SK-N-SH (cell line): ENCODE measurements around the gene ZNF286A. TPM values are rescaled to one million over a fixed set of nuclear protein-coding genes. Genes with fewer than 3 reads are reported as not detected.
A peak's percentile ranks its signal among the peaks of the same experiment; 100 is the strongest.
"Not testable (repeated sequence)": the region's sequence is repeated elsewhere in the genome, so short reads cannot be mapped to it uniquely, and the experiment has no call there.

Experiments used
- CTCF ChIA-PET: fragments of 300-600, 350-600 bp; formaldehyde crosslinking; extraction: SDS; loops from one replicate; lab custom pipeline; 2021; lab: Yijun Ruan, JAX
- POLR2A ChIA-PET: fragments of 350-600 bp; sonication (Branson Sonifier 250); formaldehyde crosslinking; extraction: SDS; loops from one replicate; lab custom pipeline; 2020; ENCODE audit warnings: antibody characterized with exemption, inconsistent platforms; lab: Yijun Ruan, JAX
- DNase-seq: peaks from one replicate; pipeline ENCODE4 v3.0.0; 2012
- H2AFZ ChIP-seq: fragments of 200-600 bp; sonication (generic); 2 replicates; pipeline ENCODE4 v1.8.1; 2016; ENCODE audit warnings: antibody characterized with exemption, mild to moderate bottlenecking, low read depth
- H3F3A ChIP-seq: fragments of 200-600 bp; sonication (generic); replicated peaks from 2 replicates; pipeline ENCODE3; 2016; ENCODE audit warnings: antibody characterized with exemption, mild to moderate bottlenecking; ENCODE audit not compliant: insufficient read depth
- H3K27ac ChIP-seq, 2 experiments: fragments of 200-500 bp in 1 of 2; fragments of 200-600 bp in 1 of 2; sonication (Bioruptor generic) in 1 of 2; sonication (generic), shearing (Covaris generic) in 1 of 2; 2 replicates each; pipeline versions ENCODE4 v1.5.1 to v1.6.1; 2014 to 2016; ENCODE audit warnings: low read depth in 2 of 2, inconsistent platforms in 1 of 2, low read length in 1 of 2, mild to moderate bottlenecking in 1 of 2, mixed read lengths in 1 of 2
- H3K27me3 ChIP-seq: fragments of 200-600 bp; sonication (generic), shearing (Covaris generic); 2 replicates; pipeline ENCODE4 v1.6.1; 2016; ENCODE audit warnings: mixed run types; ENCODE audit not compliant: insufficient read depth
- H3K36me3 ChIP-seq, 2 experiments: fragments of 200-500 bp in 1 of 2; fragments of 200-600 bp in 1 of 2; sonication (Bioruptor generic) in 1 of 2; sonication (generic) in 1 of 2; replicated peaks in 1 of 2; 2 replicates each; pipeline versions ENCODE3 to v1.5.1; 2014 to 2016; ENCODE audit warnings: low read length in 1 of 2, mild to moderate bottlenecking in 1 of 2; ENCODE audit not compliant: insufficient read depth in 2 of 2, control insufficient read depth in 1 of 2
- H3K4me1 ChIP-seq, 2 experiments: fragments of 200-500 bp in 1 of 2; fragments of 200-600 bp in 1 of 2; sonication (Bioruptor generic) in 1 of 2; sonication (generic), shearing (Covaris generic) in 1 of 2; 2 replicates each; pipeline versions ENCODE4 v1.5.1 to v1.6.1; 2014 to 2016; ENCODE audit warnings: low read depth in 1 of 2, low read length in 1 of 2, mixed run types in 1 of 2; ENCODE audit not compliant: insufficient read depth in 2 of 2, control insufficient read depth in 1 of 2
- H3K4me2 ChIP-seq: fragments of 200-600 bp; sonication (generic), shearing (Covaris generic); 2 replicates; pipeline ENCODE4 v1.6.1; 2017; ENCODE audit warnings: mixed run types
- H3K4me3 ChIP-seq, 2 experiments: fragments of 200-500 bp in 1 of 2; fragments of 200-600 bp in 1 of 2; sonication (Bioruptor generic) in 1 of 2; sonication (generic), shearing (Covaris generic) in 1 of 2; 2 replicates each; pipeline versions ENCODE4 v1.5.1 to v1.8.1; 2014 to 2016; ENCODE audit warnings: low read depth in 2 of 2, inconsistent platforms in 1 of 2, low read length in 1 of 2, mild to moderate bottlenecking in 1 of 2, mixed read lengths in 1 of 2, moderate library complexity in 1 of 2
- H3K79me2 ChIP-seq: fragments of 200-600 bp; sonication (generic); 2 replicates; pipeline ENCODE4 v1.8.1; 2017; ENCODE audit warnings: mild to moderate bottlenecking; ENCODE audit not compliant: insufficient read depth
- H3K9ac ChIP-seq: fragments of 200-600 bp; sonication (generic); 2 replicates; pipeline ENCODE4 v1.6.1; 2017; ENCODE audit warnings: mixed run types
- H3K9me2 ChIP-seq: fragments of 200-600 bp; sonication (generic); 2 replicates; pipeline ENCODE4 v1.6.1; 2017; ENCODE audit warnings: mixed run types
- H3K9me3 ChIP-seq: fragments of 200-600 bp; sonication (generic); 2 replicates; pipeline ENCODE4 v1.6.1; 2017; ENCODE audit warnings: mixed run types, mild to moderate bottlenecking, moderate library complexity
- H4K20me1 ChIP-seq: fragments of 200-600 bp; sonication (generic); 2 replicates; pipeline ENCODE4 v1.6.1; 2017; ENCODE audit warnings: mild to moderate bottlenecking, mixed run types; ENCODE audit not compliant: insufficient read depth
- CHD2 ChIP-seq: fragments of 150-350 bp; IDR thresholded peaks from 2 replicates; pipeline ENCODE4 v1.6.1; 2018; ENCODE audit warnings: low read length; ENCODE audit not compliant: partially characterized antibody
- EP300 ChIP-seq, 2 experiments: IDR thresholded peaks; 2 replicates each; pipeline versions ENCODE4 v1.4.0 to v1.6.1; 2012; ENCODE audit warnings: borderline replicate concordance in 1 of 2, low read depth in 1 of 2, low read length in 1 of 2
- EZH2phosphoT487 ChIP-seq: fragments of 200-600 bp; sonication (generic); IDR thresholded peaks from 2 replicates; pipeline ENCODE4 v1.6.1; 2017; ENCODE audit warnings: low read depth, mixed run types, mild to moderate bottlenecking, antibody characterized with exemption, moderate library complexity, borderline replicate concordance
- FOSL2 ChIP-seq: IDR thresholded peaks from 2 replicates; pipeline ENCODE4 v1.4.0; 2012; ENCODE audit warnings: low read depth, mild to moderate bottlenecking, moderate library complexity, borderline replicate concordance
- FOXM1 ChIP-seq: IDR thresholded peaks from 2 replicates; pipeline ENCODE4 v1.4.0; 2012; ENCODE audit warnings: low read depth, mild to moderate bottlenecking
- GABPA ChIP-seq: IDR thresholded peaks from 2 replicates; pipeline ENCODE4 v1.4.0; 2012; ENCODE audit warnings: low read depth, mild to moderate bottlenecking
- GATA2 ChIP-seq: sonication (generic); formaldehyde crosslinking; IDR thresholded peaks from 2 replicates; pipeline ENCODE4 v1.5.0; 2020; ENCODE audit warnings: mild to moderate bottlenecking, missing genetic modification reagents
- MEF2A ChIP-seq: IDR thresholded peaks from 2 replicates; pipeline ENCODE4 v1.4.0; 2012; ENCODE audit warnings: low read depth, borderline replicate concordance
- PBX3 ChIP-seq: IDR thresholded peaks from 2 replicates; pipeline ENCODE4; 2012
- SIN3A ChIP-seq: IDR thresholded peaks from 2 replicates; pipeline ENCODE4 v1.6.1; 2012; ENCODE audit warnings: low read depth, mild to moderate bottlenecking, low read length, moderate library complexity, borderline replicate concordance
- TAF1 ChIP-seq: IDR thresholded peaks from 2 replicates; pipeline ENCODE4 v1.6.1; 2012; ENCODE audit warnings: low read depth, mild to moderate bottlenecking, low read length, moderate library complexity, borderline replicate concordance
- TEAD4 ChIP-seq: IDR thresholded peaks from 2 replicates; pipeline ENCODE4 v1.4.0; 2012; ENCODE audit warnings: mild to moderate bottlenecking, borderline replicate concordance; ENCODE audit not compliant: insufficient read depth
- USF2 ChIP-seq: fragments of 150-350 bp; IDR thresholded peaks from 2 replicates; pipeline ENCODE4 v1.6.1; 2017; ENCODE audit warnings: antibody characterized with exemption, low read length, low read depth, borderline replicate concordance
- WGBS: methylation state at CpG from one replicate; pipeline ENCODE4 v1.1.6; 2017; ENCODE audit warnings: low lambda C conversion rate; 5-methylcytosine and 5-hydroxymethylcytosine counted together
- polyA plus RNA-seq, 3 experiments: library from polyadenylated mRNA; depleted of rRNA; stranded (reverse); fragments of >200 nt; gene quantifications; 2 replicates each; pipeline ENCODE4 v1.2.3, GENCODE V29; 2012

Gene ZNF286A
- polyA plus RNA-seq, 1 of the 3 experiments (the other 2 are of a cell fraction), result 16.5 TPM

- 0 out of 2 replicates have a peak, but pooled peaks have one; percentile 22 for TF ChIP-seq USF2
- peak; percentile 34 for TF ChIP-seq PBX3
- TF ChIP-seq GATA2 (CRISPR knock-in tag), result peak; percentile 17; the same call in 1 of the 2 replicates
- TF ChIP-seq EP300 (IDR thresholded peaks at IDR 0.05; ENCODE audit: borderline replicate concordance in 1 of 2, low read depth in 1 of 2, low read length in 1 of 2), result peak in 1 of 2 experiments; percentile 25; a peak in 1 of 4 replicates
- no peak for TF ChIP-seq FOXM1
- TF ChIP-seq CHD2, result peak; percentile 56
- no peak for TF ChIP-seq GABPA
These were observed 47.9 kb upstream of the ZNF286A start (continued) for GRCh38 chr17:15651583-15652110.

GRCh38 chr17:15652960-15653359 lies 46.6 kb upstream of the ZNF286A start:
- POLR2A ChIA-PET, result no interaction called here
- Histone ChIP-seq H3K27ac (no peak overlapping the region), H3K9ac (no peak overlapping the region), H3K9me3 (no peaks in the 10 kb centered on the region), H3K36me3 (peaks cover 0 to 4% of the 10 kb centered on the region in 2 experiments), H3K4me1 (peaks cover 19 to 28% of the 10 kb centered on the region in 2 experiments), H3F3A (peaks cover 4% of the 10 kb centered on the region), H3K4me2 (no peak overlapping the region), H3K79me2 (peaks cover 30% of the 10 kb centered on the region; the same call in 1 of the 2 replicates), H2AFZ (no peak overlapping the region), H3K4me3 (no peak overlapping the region), H3K27me3 (no peaks in the 10 kb centered on the region), H4K20me1 (no peaks in the 10 kb centered on the region), H3K9me2 (no peaks in the 10 kb centered on the region)
- 92% methylated on average over 6 of the region's 6 CpGs for WGBS
- CTCF ChIA-PET, result no interaction called here
- no peak for DNase-seq
- TF ChIP-seq FOXM1 (no peak), TAF1 (no peak), PBX3 (no peak), MEF2A (no peak), SIN3A (no peak), TEAD4 (no peak), FOSL2 (no peak), EZH2phosphoT487 (no peak)

GRCh38 chr17:15654401-15654800 lies 45.2 kb upstream of the ZNF286A start:
- H3K9ac ChIP-seq, POLR2A ChIA-PET, DNase-seq: not testable (repeated sequence)

More at GRCh38 chr17:15654401-15654800, 45.2 kb upstream of the ZNF286A start:
- H3K9me3 ChIP-seq, H3K4me3 ChIP-seq, H3K4me2 ChIP-seq, H4K20me1 ChIP-seq, H3K27me3 ChIP-seq, H3K27ac ChIP-seq, CTCF ChIA-PET, H2AFZ ChIP-seq, H3K9me2 ChIP-seq, H3F3A ChIP-seq: not testable (repeated sequence)
- H3K36me3 ChIP-seq, result peaks cover 0 to 11% of the 10 kb centered on the region in 2 experiments
- H3K4me1 ChIP-seq, result peaks cover 11 to 26% of the 10 kb centered on the region in 2 experiments
- WGBS, result 89% methylated on average over 3 of the region's 3 CpGs
- H3K79me2 ChIP-seq, result peaks cover 20% of the 10 kb centered on the region; the same call in 1 of the 2 replicates
